ENCODE measurements around the gene ZNF749. TPM values are rescaled to one million over a fixed set of nuclear protein-coding genes. Genes with fewer than 3 reads are reported as not detected.

The ZNF749 gene
- total and polyA plus RNA-seq, 10 of the 15 experiments (the other 5 are each of a cell fraction or from before 2014, with no cell fraction given) = 3.1 to 20.2 (median 13.7) TPM

GRCh38 chr19:57410877-57411671, 24.1 kb upstream of the ZNF749 start, which contains the start of gene ZNF17 (continued):
- TF ChIP-seq RELB (IDR thresholded peaks at IDR 0.05; ENCODE audit: low read depth) = peak; percentile 99
- TF ChIP-seq FOXK2 (IDR thresholded peaks at IDR 0.05) = peak; percentile 89
- no peak for TF ChIP-seq ZNF217 (IDR thresholded peaks at IDR 0.05)
- no peak for TF ChIP-seq ZNF207 (IDR thresholded peaks at IDR 0.05; ENCODE audit: borderline replicate concordance)
- peak; percentile 84 for TF ChIP-seq POLR2AphosphoS5 (IDR thresholded peaks at IDR 0.05; ENCODE audit: low read length)
- TF ChIP-seq ZNF274 (IDR thresholded peaks at IDR 0.05; ENCODE audit: insufficient read depth, insufficient read length) = no peak
- peak; percentile 72; the same call in 1 of the 2 replicates for TF ChIP-seq TBL1XR1 (IDR thresholded peaks at IDR 0.05; ENCODE audit: low read depth, low read length)
- TF ChIP-seq IKZF1 (conservative IDR thresholded peaks at IDR 0.05) = peak; percentile 94
- TF ChIP-seq SREBF1 (IDR thresholded peaks at IDR 0.05; ENCODE audit: low read length) = peak; percentile 67
- no peak for TF ChIP-seq MYC (IDR thresholded peaks at IDR 0.05; ENCODE audit: insufficient read depth, insufficient read length, insufficient replicate concordance, low read length, severe bottlenecking)
- TF ChIP-seq NBN (IDR thresholded peaks at IDR 0.05) = no peak
- peak; percentile 71 to 74 for TF ChIP-seq EGR1 (IDR thresholded peaks at IDR 0.05; ENCODE audit: borderline replicate concordance in 1 of 2, low read depth in 2 of 2, low read length in 2 of 2)
- no peak for TF ChIP-seq BCL11A (IDR thresholded peaks at IDR 0.05; ENCODE audit: low read depth, low read length)
- TF ChIP-seq SUZ12 (IDR thresholded peaks at IDR 0.05; ENCODE audit: unreplicated experiment) = no peak
- TF ChIP-seq HDAC6 (IDR thresholded peaks at IDR 0.05; ENCODE audit: unreplicated experiment) = no peak
- no peak for TF ChIP-seq ZZZ3 (IDR thresholded peaks at IDR 0.05; ENCODE audit: control insufficient read depth, insufficient read length, low read depth)
- TF ChIP-seq RELA (IDR thresholded peaks at IDR 0.05; ENCODE audit: borderline replicate concordance, partially characterized antibody) = no peak
- no peak for TF ChIP-seq RCOR1 (conservative IDR thresholded peaks at IDR 0.05; ENCODE audit: low read depth, low read length)
- TF ChIP-seq EZH2 (IDR thresholded peaks at IDR 0.05; ENCODE audit: borderline replicate concordance, control insufficient read depth, low read depth, low read length) = no peak
- TF ChIP-seq HDGF (IDR thresholded peaks at IDR 0.05) = no peak
- TF ChIP-seq ZNF24 (IDR thresholded peaks at IDR 0.05) = no peak
- TF ChIP-seq TAF1 (IDR thresholded peaks at IDR 0.05; ENCODE audit: borderline replicate concordance, low read depth, low read length) = peak; percentile 89
- TF ChIP-seq CBX5 (IDR thresholded peaks at IDR 0.05; ENCODE audit: low read depth) = no peak
- TF ChIP-seq YY1 (IDR thresholded peaks at IDR 0.05; ENCODE audit: low read depth, low read length) = peak; percentile 96
- TF ChIP-seq FOXM1 (IDR thresholded peaks at IDR 0.05; ENCODE audit: low read depth, low read length) = no peak
- peak; percentile 92 for TF ChIP-seq SIX5 (IDR thresholded peaks at IDR 0.05; ENCODE audit: low read depth, low read length, severe bottlenecking)
- peak; percentile 98 for TF ChIP-seq PKNOX1 (IDR thresholded peaks at IDR 0.05)
- TF ChIP-seq RUNX3 (IDR thresholded peaks at IDR 0.05; ENCODE audit: low read length) = no peak
- TF ChIP-seq HDAC2 (IDR thresholded peaks at IDR 0.05) = no peak
- TF ChIP-seq E2F4 (IDR thresholded peaks at IDR 0.05; ENCODE audit: low read depth, low read length) = no peak

Measured in GM12878 (cell line).